Measurements from ENCODE around the gene CPSF7. TPM values are rescaled to one million over a fixed set of nuclear protein-coding genes. Genes with fewer than 3 reads are reported as not detected.
A peak's percentile ranks its signal among the peaks of the same experiment; 100 is the strongest.

The CPSF7 gene
- total RNA-seq, 2 donors from 2014 or later, result 34.0 to 44.5 TPM

DNA sequence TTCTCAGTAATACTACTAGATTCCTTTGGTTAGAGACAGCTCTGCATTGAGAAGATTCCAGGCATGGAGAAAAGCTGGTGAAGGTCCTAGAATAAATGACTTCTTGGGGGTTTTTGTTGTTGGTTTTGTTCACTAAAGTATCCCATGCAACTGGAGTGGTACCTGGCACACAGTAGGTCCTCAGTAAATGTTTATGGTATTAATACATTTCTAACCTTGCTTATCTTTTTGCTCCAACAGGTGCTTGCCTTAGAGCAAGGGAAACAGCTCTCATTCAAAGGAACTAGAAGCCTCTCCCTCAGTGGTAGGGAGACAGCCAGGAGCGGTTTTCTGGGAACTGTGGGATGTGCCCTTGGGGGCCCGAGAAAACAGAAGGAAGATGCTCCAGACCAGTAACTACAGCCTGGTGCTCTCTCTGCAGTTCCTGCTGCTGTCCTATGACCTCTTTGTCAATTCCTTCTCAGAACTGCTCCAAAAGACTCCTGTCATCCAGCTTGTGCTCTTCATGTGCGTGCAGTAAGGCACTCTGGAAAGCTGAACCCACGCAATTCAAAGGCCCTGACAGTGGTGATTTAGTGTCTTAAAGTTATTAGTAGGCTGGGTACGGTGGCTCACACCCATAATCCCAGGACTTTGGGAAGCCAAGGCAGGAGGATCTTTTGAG is 65.6 kb downstream of the CPSF7 start:
- no peaks in the 10 kb centered on the region for H3K27me3 ChIP-seq
- no peak overlapping the region for H3K4me3 ChIP-seq
- no peak for TF ChIP-seq POLR2A (IDR thresholded peaks at IDR 0.05)
- TF ChIP-seq, protein P1, sequence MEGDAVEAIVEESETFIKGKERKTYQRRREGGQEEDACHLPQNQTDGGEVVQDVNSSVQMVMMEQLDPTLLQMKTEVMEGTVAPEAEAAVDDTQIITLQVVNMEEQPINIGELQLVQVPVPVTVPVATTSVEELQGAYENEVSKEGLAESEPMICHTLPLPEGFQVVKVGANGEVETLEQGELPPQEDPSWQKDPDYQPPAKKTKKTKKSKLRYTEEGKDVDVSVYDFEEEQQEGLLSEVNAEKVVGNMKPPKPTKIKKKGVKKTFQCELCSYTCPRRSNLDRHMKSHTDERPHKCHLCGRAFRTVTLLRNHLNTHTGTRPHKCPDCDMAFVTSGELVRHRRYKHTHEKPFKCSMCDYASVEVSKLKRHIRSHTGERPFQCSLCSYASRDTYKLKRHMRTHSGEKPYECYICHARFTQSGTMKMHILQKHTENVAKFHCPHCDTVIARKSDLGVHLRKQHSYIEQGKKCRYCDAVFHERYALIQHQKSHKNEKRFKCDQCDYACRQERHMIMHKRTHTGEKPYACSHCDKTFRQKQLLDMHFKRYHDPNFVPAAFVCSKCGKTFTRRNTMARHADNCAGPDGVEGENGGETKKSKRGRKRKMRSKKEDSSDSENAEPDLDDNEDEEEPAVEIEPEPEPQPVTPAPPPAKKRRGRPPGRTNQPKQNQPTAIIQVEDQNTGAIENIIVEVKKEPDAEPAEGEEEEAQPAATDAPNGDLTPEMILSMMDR (IDR thresholded peaks at IDR 0.05), result no peak
- no peak for DNase-seq
- ATAC-seq, result no peak
- intact Hi-C loops (cut with DNase I), result no loop called here
- H3K36me3 ChIP-seq (replicated peaks in 1 of 2; ENCODE audit: insufficient read depth in 1 of 2, low read depth in 2 of 2), result peaks cover 0 to 22% of the 10 kb centered on the region in 2 donors
- no peak overlapping the region for H3K27ac ChIP-seq
- 89 to 91% methylated on average over 5 of the region's 5 CpGs for WGBS, 2 donors
- H3K9me3 ChIP-seq, result no peaks in the 10 kb centered on the region
- peaks cover 21% of the 10 kb centered on the region for H3K4me1 ChIP-seq

DNA sequence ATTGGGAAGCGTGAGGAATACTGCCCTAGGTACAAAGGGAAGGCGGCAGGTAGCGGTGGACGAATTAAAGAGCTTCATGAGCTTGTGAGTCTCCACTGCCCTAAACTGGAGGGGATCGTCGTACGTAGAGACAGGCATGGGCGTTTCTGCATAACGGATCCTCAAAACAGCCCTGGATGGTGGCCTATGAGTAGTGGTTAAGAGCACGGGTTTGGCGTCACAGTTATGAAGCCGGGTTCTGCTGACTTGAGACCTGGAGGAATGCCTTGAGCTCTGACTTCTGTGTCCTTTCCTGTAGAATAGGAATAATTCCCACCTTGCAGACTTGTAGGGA is 67.3 kb downstream of the CPSF7 start:
- peak in 3 of 4 donors; percentile 23 to 39 (median 24) for DNase-seq
- H3K4me3 ChIP-seq, result peak overlapping the region; percentile 48 to 52
- no peaks in the 10 kb centered on the region for H3K9me3 ChIP-seq
- intact Hi-C loops (cut with DNase I), result no loop called here
- peak overlapping the region; percentile 3 to 99 (median 98) for H3K27ac ChIP-seq
- WGBS, 2 donors, result 0 to 1% methylated on average over 12 of the region's 12 CpGs
- H3K4me1 ChIP-seq, result peaks cover 21% of the 10 kb centered on the region
- ATAC-seq, result peak; percentile 12
- no peaks in the 10 kb centered on the region for H3K27me3 ChIP-seq
- no peak for TF ChIP-seq POLR2A (IDR thresholded peaks at IDR 0.05)
- TF ChIP-seq, protein P1 (IDR thresholded peaks at IDR 0.05), result no peak
- peaks cover 0 to 13% of the 10 kb centered on the region in 2 donors for H3K36me3 ChIP-seq (replicated peaks in 1 of 2; ENCODE audit: insufficient read depth in 1 of 2, low read depth in 2 of 2)

- peak within 1 kb of the TSS; percentile 48 to 52 for H3K4me3 ChIP-seq
- intact Hi-C loops (cut with DNase I), result no loop called here
- H3K27ac ChIP-seq, result peak within 1 kb of the TSS; percentile 98 to 99 (median 98)
- peaks cover 21% of the 10 kb centered on the region for H3K4me1 ChIP-seq
- TF ChIP-seq POLR2A (IDR thresholded peaks at IDR 0.05), result peak; percentile 75 to 94 (median 92)
- TF ChIP-seq, protein P1 (IDR thresholded peaks at IDR 0.05), result no peak
- peaks cover 0 to 11% of the 10 kb centered on the region in 2 donors for H3K36me3 ChIP-seq (replicated peaks in 1 of 2; ENCODE audit: insufficient read depth in 1 of 2, low read depth in 2 of 2)
- WGBS, 2 donors, result 0% methylated on average over 9 to 62 of the region's 63 CpGs
- peak; percentile 95 for ATAC-seq
- no peaks in the 10 kb centered on the region for H3K9me3 ChIP-seq
- no peaks in the 10 kb centered on the region for H3K27me3 ChIP-seq
- DNase-seq, result peak; percentile 91 to 93 (median 92)
Measured at GRCh38 chr11:61361741-61362541, 67.8 kb downstream of the CPSF7 start, which contains the start of the genes CYB561A3 and TMEM138. CYB561A3 (minus strand) TSS chr11:61361882; CDS start chr11:61356713, 5,169 bp downstream. TMEM138 (plus strand) TSS chr11:61362374; CDS start chr11:61364391, 2,017 bp downstream.

- Histone ChIP-seq H3K36me3 (replicated peaks in 1 of 2; ENCODE audit: insufficient read depth in 1 of 2, low read depth in 2 of 2) (peaks cover 0 to 6% of the 10 kb centered on the region in 2 donors), H3K9me3 (no peaks in the 10 kb centered on the region), H3K4me3 (peak overlapping the region; percentile 48 to 52), H3K4me1 (peaks cover 21% of the 10 kb centered on the region), H3K27me3 (no peaks in the 10 kb centered on the region), H3K27ac (peak overlapping the region; percentile 98 to 99 (median 98))
- no peak for ATAC-seq
- WGBS, 2 donors, result 2 to 3% methylated on average over 15 to 22 of the region's 22 CpGs
- TF ChIP-seq, protein P1 (IDR thresholded peaks at IDR 0.05), result no peak
- TF ChIP-seq POLR2A (IDR thresholded peaks at IDR 0.05), result no peak
- intact Hi-C loops (cut with DNase I), result no loop called here
- no peak for DNase-seq
Measured at GRCh38 chr11:61361237-61361740, 68.5 kb downstream of the CPSF7 start.

Data from body of pancreas (tissue), 4 donors.